HepG2 (cell line): Measurements from ENCODE around the gene NRDC. TPM values are rescaled to one million over a fixed set of nuclear protein-coding genes. Genes with fewer than 3 reads are reported as not detected.

Experiments used
- ATAC-seq: fragments of 200-7000 bp; cut with Tn5 transposase; 3 replicates; pipeline ENCODE4 v1.9.1; 2020; ENCODE audit warnings: mild to moderate bottlenecking, moderate library complexity
- BruUV-seq: library from RNA; stranded (reverse); fragments of 400-500 nt; replicated peaks from 2 replicates; lab custom pipeline; 2021; lab: Mats Ljungman, UMichigan
- CTCF ChIA-PET: fragments of 300-600 bp; formaldehyde crosslinking; extraction: SDS; loops from one replicate; lab custom pipeline; 2021; ENCODE audit warnings: low total read pairs, inconsistent platforms, low intra/inter-chr PET ratio; lab: Yijun Ruan, JAX
- POLR2A ChIA-PET: fragments of 350-600 bp; sonication (Branson Sonifier 250); formaldehyde crosslinking; loops from one replicate; lab custom pipeline; 2020; ENCODE audit warnings: antibody characterized with exemption, inconsistent platforms; lab: Yijun Ruan, JAX
- DNase-seq: peaks from one replicate; pipeline ENCODE4 v3.0.0-alpha.2; 2015; ENCODE audit warnings: low spot score
- FAIRE-seq: peaks from 3 replicates; lab custom pipeline; 2011; peaks lifted over from hg19 to GRCh38; lab: Jason Lieb, UNC
- H2AFZ ChIP-seq: one replicate; pipeline ENCODE4 v1.6.1; 2011; ENCODE audit warnings: low read length, inconsistent platforms
- H3K27ac ChIP-seq: fragments of 300-600 bp; 3 replicates; pipeline ENCODE4 v1.8.0; 2011; ENCODE audit warnings: mixed run types, mild to moderate bottlenecking, mixed read lengths, low read length, inconsistent platforms; ENCODE audit not compliant: insufficient read depth; ENCODE audit errors: extremely low read length
- H3K27me3 ChIP-seq, 2 experiments: fragments of 200-600 bp in 1 of 2; 2 replicates in 1 of 2; 3 replicates in 1 of 2; pipeline versions ENCODE4 v1.6.0 to v1.8.0; 2011; ENCODE audit warnings: low read length in 2 of 2, mild to moderate bottlenecking in 2 of 2, moderate library complexity in 2 of 2, inconsistent platforms in 1 of 2; ENCODE audit not compliant: insufficient read depth in 2 of 2, control insufficient read depth in 1 of 2
- H3K36me3 ChIP-seq, 2 experiments: fragments of 200-600 bp in 1 of 2; replicated peaks in 1 of 2; 2 replicates in 1 of 2; 3 replicates in 1 of 2; pipeline versions ENCODE4 v1.5.1 to v1.8.0; 2011; ENCODE audit warnings: low read length in 2 of 2, inconsistent platforms in 1 of 2; ENCODE audit not compliant: insufficient read depth in 2 of 2, control insufficient read depth in 1 of 2
- H3K4me1 ChIP-seq: 2 replicates; pipeline ENCODE4 v1.5.1; 2012; ENCODE audit warnings: low read length, inconsistent platforms; ENCODE audit not compliant: insufficient read depth
- H3K4me2 ChIP-seq: 2 replicates; pipeline ENCODE4 v1.6.0; 2011; ENCODE audit warnings: low read depth, low read length, inconsistent platforms
- H3K4me3 ChIP-seq, 3 experiments: fragments of 200-600 bp in 1 of 3; sonication (generic), shearing (Covaris generic) in 1 of 3; replicated peaks in 1 of 3; 2 replicates each; pipeline ENCODE4 v1.5.1; 2011 to 2016; ENCODE audit warnings: low read length in 3 of 3, inconsistent platforms in 2 of 3, low read depth in 2 of 3, mild to moderate bottlenecking in 2 of 3, control low read depth in 1 of 3, mixed read lengths in 1 of 3; ENCODE audit not compliant: insufficient read depth in 1 of 3
- H3K79me2 ChIP-seq: one replicate; pipeline ENCODE4 v1.6.1; 2011; ENCODE audit warnings: low read length, inconsistent platforms; ENCODE audit not compliant: insufficient read depth
- H3K9ac ChIP-seq: 2 replicates; pipeline ENCODE4 v1.6.0; 2011; ENCODE audit warnings: mild to moderate bottlenecking, low read depth, low read length, inconsistent platforms; ENCODE audit not compliant: insufficient read depth
- H3K9me3 ChIP-seq: 2 replicates; pipeline ENCODE4 v1.5.1; 2012; ENCODE audit warnings: mild to moderate bottlenecking, low read length
- H4K20me1 ChIP-seq: 2 replicates; pipeline ENCODE4 v1.6.0; 2011; ENCODE audit warnings: inconsistent platforms, mild to moderate bottlenecking, low read length, moderate library complexity; ENCODE audit not compliant: insufficient read depth
- CEBPB ChIP-seq: IDR thresholded peaks from 2 replicates; pipeline ENCODE4 v1.6.1; 2011; ENCODE audit warnings: low read depth, low read length, improper control_type of control experiment, borderline replicate concordance
- CEBPG ChIP-seq: IDR thresholded peaks from 2 replicates; pipeline ENCODE4 v1.6.1; 2016
- CHCHD3 ChIP-seq: sonication (generic); formaldehyde crosslinking; IDR thresholded peaks from 2 replicates; pipeline ENCODE4 v1.8.0; 2022; ENCODE audit warnings: mild to moderate bottlenecking, missing genetic modification reagents, moderate library complexity
- FOXJ3 ChIP-seq: sonication (generic); formaldehyde crosslinking; IDR thresholded peaks from 2 replicates; pipeline ENCODE4 v1.4.0; 2020; ENCODE audit warnings: missing genetic modification reagents, mild to moderate bottlenecking, borderline replicate concordance
- GATAD2A ChIP-seq: IDR thresholded peaks from 2 replicates; pipeline ENCODE4 v1.6.1; 2016
- NR1H2 ChIP-seq: sonication (generic); formaldehyde crosslinking; IDR thresholded peaks from 2 replicates; pipeline ENCODE4 v1.8.1; 2022; ENCODE audit warnings: low read depth, missing genetic modification reagents, borderline replicate concordance
- PHF21A ChIP-seq: sonication (generic); formaldehyde crosslinking; IDR thresholded peaks from 2 replicates; pipeline ENCODE4 v1.5.0; 2020; ENCODE audit warnings: mild to moderate bottlenecking, missing genetic modification reagents
- SALL1 ChIP-seq: sonication (generic); formaldehyde crosslinking; IDR thresholded peaks from 2 replicates; pipeline ENCODE4 v1.8.0; 2022; ENCODE audit warnings: mild to moderate bottlenecking, missing genetic modification reagents
- SMAD3 ChIP-seq: sonication (generic); formaldehyde crosslinking; IDR thresholded peaks from 2 replicates; pipeline ENCODE4 v1.4.0; 2020; ENCODE audit warnings: missing genetic modification reagents
- SOX5 ChIP-seq: IDR thresholded peaks from 2 replicates; pipeline ENCODE4 v1.6.1; 2016; ENCODE audit warnings: borderline replicate concordance
- SOX6 ChIP-seq, 2 experiments: fragments of 450-650 bp in 1 of 2; sonication (generic) in 1 of 2; formaldehyde crosslinking in 1 of 2; IDR thresholded peaks; 2 replicates each; pipeline versions ENCODE4 v1.4.0 to v1.6.1; 2017 to 2020; ENCODE audit warnings: antibody characterized with exemption in 1 of 2, mild to moderate bottlenecking in 1 of 2, missing genetic modification reagents in 1 of 2
- WGBS: methylation state at CpG from one replicate; pipeline ENCODE4 v1.1.6; 2017; ENCODE audit warnings: low lambda C conversion rate; 5-methylcytosine and 5-hydroxymethylcytosine counted together
- in situ Hi-C: cut with HindIII; loops from 2 replicates; pipeline ENCODE4 v1.10.0; 2017; ENCODE audit warnings: low pct_unique_long_range_greater_than_20kb; ENCODE audit not compliant: extremely low pct_ligation_motif_present
- intact Hi-C: fragments of 100-400 bp; cut with micrococcal nuclease; formaldehyde crosslinking; loops from one replicate; pipeline ENCODE4 v1.10.0; 2022; ENCODE audit not compliant: unreplicated experiment
- polyA plus RNA-seq, 8 experiments: library from polyadenylated mRNA; depleted of rRNA in 3 of 8; stranded (reverse) in 7 of 8; unstranded in 1 of 8; fragments of >200 nt; fragmentation: Illumina TruSeq in 4 of 8; extraction: Trizol in 4 of 8; gene quantifications; 2 replicates each; pipeline versions ENCODE4 v1.2.1 to v1.2.3, GENCODE V29; 2011 to 2016; ENCODE audit warnings: low read depth in 4 of 8, missing spikeins in 1 of 8, mixed read lengths in 1 of 8; ENCODE audit not compliant: insufficient read depth in 1 of 8
- total RNA-seq, 5 experiments: library from RNA; depleted of rRNA; stranded (reverse); fragments of >200 nt; fragmentation: Illumina TruSeq; extraction: Trizol; gene quantifications; 2 replicates each; pipeline ENCODE4 v1.2.3, GENCODE V29; 2016; ENCODE audit warnings: low read depth in 1 of 5
- TF ChIP-seq, protein P1 (sequence below): IDR thresholded peaks from 2 replicates; pipeline ENCODE4 v1.4.0; 2020; ENCODE audit warnings: mild to moderate bottlenecking, missing genetic modification reagents

NRDC gene
- total and polyA plus RNA-seq, 2 of the 13 experiments (the other 11 are each of a cell fraction or from before 2014, with no cell fraction given) = 57.6 to 64.9 TPM

DNA sequence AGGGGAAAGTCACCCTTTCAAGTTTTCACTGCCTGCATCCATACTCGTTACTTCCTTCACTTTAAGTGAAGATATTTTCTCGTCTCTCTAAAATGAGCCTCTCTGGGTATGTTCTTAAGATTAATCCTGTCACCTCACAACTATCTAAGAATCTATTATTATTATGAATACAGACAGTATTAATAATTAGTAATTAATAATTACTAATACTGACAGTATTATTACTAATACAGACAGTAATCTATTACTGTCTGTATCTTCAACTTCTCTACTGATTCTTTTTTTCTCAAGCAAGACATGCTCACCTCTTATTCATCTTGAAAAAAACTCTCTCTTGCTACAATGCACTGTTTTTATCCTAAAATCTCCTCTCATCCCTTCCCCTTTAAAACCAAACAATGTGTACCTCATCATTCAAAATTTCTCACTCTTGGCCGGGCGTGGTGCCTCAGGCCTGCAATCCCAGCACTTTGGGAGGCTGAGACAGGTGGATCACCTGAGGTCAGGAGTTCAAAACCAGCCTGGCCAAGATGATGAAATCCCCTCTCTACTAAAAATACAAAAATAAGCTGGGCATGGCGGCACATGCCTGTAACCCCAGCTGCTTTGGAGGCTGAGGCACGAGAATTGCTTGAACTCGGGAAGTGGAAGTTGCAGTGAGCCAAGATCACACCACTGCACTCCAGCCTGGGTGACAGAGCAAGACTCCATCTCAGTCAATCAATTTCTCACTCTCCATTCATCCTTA lies 7.8 kb downstream of the NRDC start:
- no peak for FAIRE-seq
- no peak for DNase-seq
- Histone ChIP-seq H3K4me3 (no peak overlapping the region), H2AFZ (no peak overlapping the region), H3K27ac (no peak overlapping the region), H3K79me2 (peaks cover 84% of the 10 kb centered on the region), H3K9me3 (no peaks in the 10 kb centered on the region), H3K4me2 (no peak overlapping the region), H4K20me1 (peaks cover 2% of the 10 kb centered on the region; the same call in 1 of the 2 replicates), H3K36me3 (peaks cover 0 to 6% of the 10 kb centered on the region in 2 experiments; a peak in 1 of 5 replicates), H3K4me1 (peaks cover 32% of the 10 kb centered on the region), H3K27me3 (no peaks in the 10 kb centered on the region; a peak in 1 of 5 replicates), H3K9ac (no peak overlapping the region)
- no TSS peak for BruUV-seq
- intact Hi-C loops (no loop called here), in situ Hi-C loops (no loop called here)
- WGBS = 95% methylated on average over 7 of the region's 7 CpGs
- ATAC-seq = no peak
- ChIA-PET POLR2A (no interaction called here), CTCF (no interaction called here)
- TF ChIP-seq NR1H2 (CRISPR knock-in tag) (no peak), PHF21A (CRISPR knock-in tag) (no peak), SMAD3 (CRISPR knock-in tag) (no peak), FOXJ3 (CRISPR knock-in tag) (no peak), CHCHD3 (CRISPR knock-in tag) (no peak), SALL1 (CRISPR knock-in tag) (no peak)

GRCh38 chr1:51867479-51868232 lies 10.9 kb downstream of the NRDC start:
- H3K36me3 ChIP-seq = peaks cover 0 to 9% of the 10 kb centered on the region in 2 experiments; a peak in 1 of 5 replicates
- H3K9ac ChIP-seq = no peak overlapping the region
- peaks cover 20% of the 10 kb centered on the region for H3K4me1 ChIP-seq
- intact Hi-C loops = no loop called here
- no peak overlapping the region for H3K4me3 ChIP-seq
- no TSS peak for BruUV-seq
- peak overlapping the region; percentile 2; the same call in 1 of the 2 replicates for H3K4me2 ChIP-seq
- CTCF ChIA-PET = no interaction called here
- no peak overlapping the region for H3K27ac ChIP-seq
- 93% methylated on average over 4 of the region's 4 CpGs for WGBS
- no peaks in the 10 kb centered on the region for H3K9me3 ChIP-seq
- peak; percentile 65 for DNase-seq
- peak; percentile 61 for ATAC-seq
- H3K79me2 ChIP-seq = peaks cover 63% of the 10 kb centered on the region
- POLR2A ChIA-PET = interaction anchor here (1.0 kb wide), 1 partner anchor 10 kb away, joined by 4 read pairs; no protein-coding TSS in a partner anchor
- no peaks in the 10 kb centered on the region for H4K20me1 ChIP-seq
- in situ Hi-C loops = no loop called here
- H3K27me3 ChIP-seq = no peaks in the 10 kb centered on the region; a peak in 1 of 5 replicates
- no peak for FAIRE-seq
- no peak overlapping the region for H2AFZ ChIP-seq
- TF ChIP-seq CEBPG (CRISPR knock-in tag) (peak; percentile 44; the same call in 1 of the 2 replicates), CEBPB (peak; percentile 72), GATAD2A (CRISPR knock-in tag) (peak; percentile 29; the same call in 1 of the 2 replicates), SOX6 (IDR thresholded peaks at IDR 0.05) (no peak), SOX6 (CRISPR knock-in tag; IDR thresholded peaks at IDR 0.05) (peak; percentile 40; the same call in 1 of the 2 replicates), SOX5 (peak; percentile 76)
- TF ChIP-seq, protein P1, sequence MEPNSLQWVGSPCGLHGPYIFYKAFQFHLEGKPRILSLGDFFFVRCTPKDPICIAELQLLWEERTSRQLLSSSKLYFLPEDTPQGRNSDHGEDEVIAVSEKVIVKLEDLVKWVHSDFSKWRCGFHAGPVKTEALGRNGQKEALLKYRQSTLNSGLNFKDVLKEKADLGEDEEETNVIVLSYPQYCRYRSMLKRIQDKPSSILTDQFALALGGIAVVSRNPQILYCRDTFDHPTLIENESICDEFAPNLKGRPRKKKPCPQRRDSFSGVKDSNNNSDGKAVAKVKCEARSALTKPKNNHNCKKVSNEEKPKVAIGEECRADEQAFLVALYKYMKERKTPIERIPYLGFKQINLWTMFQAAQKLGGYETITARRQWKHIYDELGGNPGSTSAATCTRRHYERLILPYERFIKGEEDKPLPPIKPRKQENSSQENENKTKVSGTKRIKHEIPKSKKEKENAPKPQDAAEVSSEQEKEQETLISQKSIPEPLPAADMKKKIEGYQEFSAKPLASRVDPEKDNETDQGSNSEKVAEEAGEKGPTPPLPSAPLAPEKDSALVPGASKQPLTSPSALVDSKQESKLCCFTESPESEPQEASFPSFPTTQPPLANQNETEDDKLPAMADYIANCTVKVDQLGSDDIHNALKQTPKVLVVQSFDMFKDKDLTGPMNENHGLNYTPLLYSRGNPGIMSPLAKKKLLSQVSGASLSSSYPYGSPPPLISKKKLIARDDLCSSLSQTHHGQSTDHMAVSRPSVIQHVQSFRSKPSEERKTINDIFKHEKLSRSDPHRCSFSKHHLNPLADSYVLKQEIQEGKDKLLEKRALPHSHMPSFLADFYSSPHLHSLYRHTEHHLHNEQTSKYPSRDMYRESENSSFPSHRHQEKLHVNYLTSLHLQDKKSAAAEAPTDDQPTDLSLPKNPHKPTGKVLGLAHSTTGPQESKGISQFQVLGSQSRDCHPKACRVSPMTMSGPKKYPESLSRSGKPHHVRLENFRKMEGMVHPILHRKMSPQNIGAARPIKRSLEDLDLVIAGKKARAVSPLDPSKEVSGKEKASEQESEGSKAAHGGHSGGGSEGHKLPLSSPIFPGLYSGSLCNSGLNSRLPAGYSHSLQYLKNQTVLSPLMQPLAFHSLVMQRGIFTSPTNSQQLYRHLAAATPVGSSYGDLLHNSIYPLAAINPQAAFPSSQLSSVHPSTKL (CRISPR knock-in tag) = 0 out of 2 replicates have a peak, but pooled peaks have one; percentile 35
